ENCODE data around the gene DCP1B.

The DCP1B gene

DNA sequence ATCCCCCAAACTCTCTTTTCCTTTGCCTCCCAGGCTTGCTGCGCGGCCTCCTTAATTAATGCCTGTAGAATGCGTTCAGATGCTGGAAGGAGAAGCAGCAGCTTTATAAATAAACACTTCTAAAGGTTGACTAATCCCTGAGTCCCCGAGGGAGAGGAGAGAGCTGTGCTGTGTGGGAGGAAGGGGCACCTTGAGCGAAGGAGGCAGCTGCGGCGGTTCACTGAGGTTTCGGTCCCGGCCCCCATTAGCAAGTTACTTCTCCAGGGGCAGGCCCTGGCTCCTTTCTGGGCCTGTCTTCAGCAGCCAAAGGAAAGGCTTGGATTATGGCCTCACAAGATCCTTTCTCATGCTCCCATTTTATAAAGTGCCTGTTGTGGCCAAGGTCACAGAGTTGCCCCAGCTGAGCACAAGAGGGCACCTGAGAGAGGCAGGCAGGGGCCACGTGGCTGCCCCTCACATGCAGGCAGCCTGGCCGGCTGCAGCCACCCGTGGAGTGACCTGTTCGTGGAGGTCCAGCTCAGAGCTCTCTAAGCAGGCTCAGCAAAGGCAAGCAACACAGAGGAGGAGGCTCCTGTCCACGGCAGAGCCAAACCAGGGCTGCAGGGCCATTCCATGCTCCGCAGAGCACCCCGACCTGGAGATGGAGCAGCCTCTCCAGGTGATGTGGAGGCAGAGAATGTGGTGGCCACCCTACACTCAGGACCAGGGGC, 70.8 kb downstream of the DCP1B start:
- DNase-seq (ENCODE audit: extremely low read depth, insufficient read length), result peak; percentile 65

GRCh38 chr12:1932264-1932777, 71.9 kb downstream of the DCP1B start:
- no peaks in the 10 kb centered on the region; the same call in 1 of the 2 replicates for H3K36me3 ChIP-seq (ENCODE audit: control insufficient read depth, insufficient read depth, low read length)
- no peaks in the 10 kb centered on the region for H3K27me3 ChIP-seq (replicated peaks; ENCODE audit: control insufficient read depth, insufficient read depth, low read length)
- no peak overlapping the region for H3K4me3 ChIP-seq (replicated peaks; ENCODE audit: low read depth, low read length)
- TF ChIP-seq, protein P1, sequence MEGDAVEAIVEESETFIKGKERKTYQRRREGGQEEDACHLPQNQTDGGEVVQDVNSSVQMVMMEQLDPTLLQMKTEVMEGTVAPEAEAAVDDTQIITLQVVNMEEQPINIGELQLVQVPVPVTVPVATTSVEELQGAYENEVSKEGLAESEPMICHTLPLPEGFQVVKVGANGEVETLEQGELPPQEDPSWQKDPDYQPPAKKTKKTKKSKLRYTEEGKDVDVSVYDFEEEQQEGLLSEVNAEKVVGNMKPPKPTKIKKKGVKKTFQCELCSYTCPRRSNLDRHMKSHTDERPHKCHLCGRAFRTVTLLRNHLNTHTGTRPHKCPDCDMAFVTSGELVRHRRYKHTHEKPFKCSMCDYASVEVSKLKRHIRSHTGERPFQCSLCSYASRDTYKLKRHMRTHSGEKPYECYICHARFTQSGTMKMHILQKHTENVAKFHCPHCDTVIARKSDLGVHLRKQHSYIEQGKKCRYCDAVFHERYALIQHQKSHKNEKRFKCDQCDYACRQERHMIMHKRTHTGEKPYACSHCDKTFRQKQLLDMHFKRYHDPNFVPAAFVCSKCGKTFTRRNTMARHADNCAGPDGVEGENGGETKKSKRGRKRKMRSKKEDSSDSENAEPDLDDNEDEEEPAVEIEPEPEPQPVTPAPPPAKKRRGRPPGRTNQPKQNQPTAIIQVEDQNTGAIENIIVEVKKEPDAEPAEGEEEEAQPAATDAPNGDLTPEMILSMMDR (IDR thresholded peaks at IDR 0.05; ENCODE audit: insufficient read depth, low read length, poor library complexity, severe bottlenecking), result no peak
- peak; percentile 41 for DNase-seq (ENCODE audit: extremely low read depth, insufficient read length)

More for the DNA sequence above, 70.8 kb downstream of the DCP1B start:
- Histone ChIP-seq H3K4me3 (replicated peaks; ENCODE audit: low read depth, low read length) (no peak overlapping the region), H3K36me3 (ENCODE audit: control insufficient read depth, insufficient read depth, low read length) (no peaks in the 10 kb centered on the region; the same call in 1 of the 2 replicates), H3K27me3 (replicated peaks; ENCODE audit: control insufficient read depth, insufficient read depth, low read length) (no peaks in the 10 kb centered on the region)
- TF ChIP-seq, protein P1 (IDR thresholded peaks at IDR 0.05; ENCODE audit: insufficient read depth, low read length, poor library complexity, severe bottlenecking), result no peak

GRCh38 chr12:1931642-1932041, 72.6 kb downstream of the DCP1B start:
- DNase-seq (ENCODE audit: extremely low read depth, insufficient read length), result no peak
- Histone ChIP-seq H3K4me3 (replicated peaks; ENCODE audit: low read depth, low read length) (no peak overlapping the region), H3K27me3 (replicated peaks; ENCODE audit: control insufficient read depth, insufficient read depth, low read length) (no peaks in the 10 kb centered on the region), H3K36me3 (ENCODE audit: control insufficient read depth, insufficient read depth, low read length) (no peaks in the 10 kb centered on the region)
- TF ChIP-seq, protein P1 (IDR thresholded peaks at IDR 0.05; ENCODE audit: insufficient read depth, low read length, poor library complexity, severe bottlenecking), result no peak

DNA sequence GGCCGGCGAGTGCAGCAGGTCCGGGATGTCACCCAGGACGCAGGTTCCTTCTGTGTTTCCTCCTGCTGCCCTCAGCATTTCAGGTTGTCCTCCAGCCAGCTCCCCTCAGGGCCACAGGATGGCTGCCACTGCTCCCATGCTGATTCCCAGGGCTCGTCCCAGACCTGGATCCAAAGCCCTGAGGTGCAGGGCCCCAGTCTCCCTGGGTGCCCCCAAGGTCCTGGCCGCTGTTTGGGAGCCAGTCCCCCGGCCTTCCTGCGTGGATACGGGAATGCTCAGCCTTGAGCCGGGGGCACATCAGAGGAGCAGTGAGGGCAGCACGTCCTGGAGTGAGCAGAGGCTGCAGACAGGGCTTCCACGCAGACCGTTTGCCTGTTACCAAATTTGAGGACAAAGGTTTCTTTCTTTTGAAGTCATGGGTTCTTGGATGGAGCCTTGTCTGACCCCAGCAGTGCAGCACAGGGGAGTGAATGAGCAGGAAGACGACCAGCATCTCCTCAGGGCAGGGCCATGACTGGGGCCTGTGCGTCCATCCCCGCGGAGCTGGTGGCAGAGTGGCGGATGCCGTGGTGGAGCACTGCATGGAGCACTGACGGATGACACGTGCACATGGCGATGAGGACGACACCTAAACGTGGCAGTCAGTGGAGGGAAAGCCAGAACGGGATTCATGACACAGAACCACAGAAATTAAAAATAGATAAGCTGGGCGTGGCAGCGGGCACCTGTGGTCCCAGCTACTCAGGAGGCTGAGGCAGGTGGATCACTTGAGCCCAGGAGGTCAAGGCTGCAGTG, 73.3 kb downstream of the DCP1B start:
- DNase-seq (ENCODE audit: extremely low read depth, insufficient read length), result no peak
- TF ChIP-seq, protein P1 (IDR thresholded peaks at IDR 0.05; ENCODE audit: insufficient read depth, low read length, poor library complexity, severe bottlenecking), result no peak
- Histone ChIP-seq H3K27me3 (replicated peaks; ENCODE audit: control insufficient read depth, insufficient read depth, low read length) (no peaks in the 10 kb centered on the region), H3K36me3 (ENCODE audit: control insufficient read depth, insufficient read depth, low read length) (no peaks in the 10 kb centered on the region), H3K4me3 (replicated peaks; ENCODE audit: low read depth, low read length) (no peak overlapping the region)

GRCh38 chr12:1929985-1930802, 74.1 kb downstream of the DCP1B start:
- no peaks in the 10 kb centered on the region for H3K27me3 ChIP-seq (replicated peaks; ENCODE audit: control insufficient read depth, insufficient read depth, low read length)
- TF ChIP-seq, protein P1 (IDR thresholded peaks at IDR 0.05; ENCODE audit: insufficient read depth, low read length, poor library complexity, severe bottlenecking), result no peak

More at GRCh38 chr12:1929985-1930802, 74.1 kb downstream of the DCP1B start:
- no peaks in the 10 kb centered on the region for H3K36me3 ChIP-seq (ENCODE audit: control insufficient read depth, insufficient read depth, low read length)
- no peak for DNase-seq (ENCODE audit: extremely low read depth, insufficient read length)
- no peak overlapping the region for H3K4me3 ChIP-seq (replicated peaks; ENCODE audit: low read depth, low read length)
